GM13976 (cell line): ENCODE data around the gene TBC1D5.
"Not testable (repeated sequence)": the region's sequence is repeated elsewhere in the genome, so short reads cannot be mapped to it uniquely, and the experiment has no call there.

ENCODE experiments used
- DNase-seq: peaks from one replicate; pipeline ENCODE4 v3.0.0; 2012; ENCODE audit warnings: low spot score
- in situ Hi-C: fragments of 300-500 bp; cut with MboI; formaldehyde crosslinking; loops from one replicate; pipeline ENCODE4 v1.12.0; 2022; ENCODE audit warnings: low sequenced_read_pairs, mixed read lengths, inconsistent platforms; ENCODE audit not compliant: unreplicated experiment
- TF ChIP-seq, protein P1 (sequence below): IDR thresholded peaks from 2 replicates; pipeline ENCODE4 v1.5.1; 2012; ENCODE audit warnings: borderline replicate concordance, mild to moderate bottlenecking; ENCODE audit not compliant: insufficient read depth; ENCODE audit errors: extremely low read depth, missing control alignments, control extremely low read depth

Gene TBC1D5, protein sequence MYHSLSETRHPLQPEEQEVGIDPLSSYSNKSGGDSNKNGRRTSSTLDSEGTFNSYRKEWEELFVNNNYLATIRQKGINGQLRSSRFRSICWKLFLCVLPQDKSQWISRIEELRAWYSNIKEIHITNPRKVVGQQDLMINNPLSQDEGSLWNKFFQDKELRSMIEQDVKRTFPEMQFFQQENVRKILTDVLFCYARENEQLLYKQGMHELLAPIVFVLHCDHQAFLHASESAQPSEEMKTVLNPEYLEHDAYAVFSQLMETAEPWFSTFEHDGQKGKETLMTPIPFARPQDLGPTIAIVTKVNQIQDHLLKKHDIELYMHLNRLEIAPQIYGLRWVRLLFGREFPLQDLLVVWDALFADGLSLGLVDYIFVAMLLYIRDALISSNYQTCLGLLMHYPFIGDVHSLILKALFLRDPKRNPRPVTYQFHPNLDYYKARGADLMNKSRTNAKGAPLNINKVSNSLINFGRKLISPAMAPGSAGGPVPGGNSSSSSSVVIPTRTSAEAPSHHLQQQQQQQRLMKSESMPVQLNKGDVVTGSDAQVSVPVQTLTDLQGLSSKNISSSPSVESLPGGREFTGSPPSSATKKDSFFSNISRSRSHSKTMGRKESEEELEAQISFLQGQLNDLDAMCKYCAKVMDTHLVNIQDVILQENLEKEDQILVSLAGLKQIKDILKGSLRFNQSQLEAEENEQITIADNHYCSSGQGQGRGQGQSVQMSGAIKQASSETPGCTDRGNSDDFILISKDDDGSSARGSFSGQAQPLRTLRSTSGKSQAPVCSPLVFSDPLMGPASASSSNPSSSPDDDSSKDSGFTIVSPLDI

DNA sequence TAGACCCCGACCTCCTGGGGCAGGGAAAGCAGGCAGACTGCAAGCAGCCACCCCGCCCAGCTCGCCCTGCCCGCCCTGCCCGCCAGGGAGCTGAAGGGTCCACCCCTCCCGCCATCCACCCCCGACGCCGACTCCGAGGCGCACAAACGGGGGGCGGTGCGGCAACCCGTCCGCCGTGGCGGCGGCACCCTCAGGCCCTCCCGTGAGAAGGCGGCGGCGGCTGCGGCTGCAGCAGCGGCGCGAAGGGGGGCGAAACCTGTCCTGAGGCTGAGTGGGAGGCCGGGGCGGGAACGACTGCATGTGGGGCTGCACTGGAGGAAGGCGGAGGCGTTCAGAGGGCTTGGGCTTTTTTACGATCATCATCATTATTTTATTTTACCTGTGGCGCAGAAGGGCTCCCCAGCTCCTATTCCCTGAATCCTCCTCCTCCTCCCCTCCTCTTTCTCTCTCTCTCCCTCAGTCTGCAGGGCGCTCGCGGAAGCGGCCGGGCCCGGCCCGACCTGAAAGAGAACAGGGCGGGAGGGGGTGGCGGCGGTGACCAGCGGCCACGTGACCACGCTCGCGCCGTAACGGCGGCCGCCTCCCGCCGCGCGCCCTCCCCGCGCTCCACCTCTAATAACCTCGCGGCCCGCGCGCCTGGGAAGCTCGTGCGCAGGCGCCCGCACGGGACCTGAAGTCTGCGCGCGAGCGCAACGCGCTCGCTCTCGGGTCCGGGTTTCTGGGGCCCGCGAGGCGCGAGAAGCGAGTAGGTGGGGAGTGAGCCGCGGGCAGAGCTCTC is at the start of gene TBC1D5:
Gene TBC1D5 (minus strand): TSS at position 530 of the 778 bp plus-strand sequence. CDS start 234,061 bp downstream, outside the sequence.
- TF ChIP-seq, protein P1, sequence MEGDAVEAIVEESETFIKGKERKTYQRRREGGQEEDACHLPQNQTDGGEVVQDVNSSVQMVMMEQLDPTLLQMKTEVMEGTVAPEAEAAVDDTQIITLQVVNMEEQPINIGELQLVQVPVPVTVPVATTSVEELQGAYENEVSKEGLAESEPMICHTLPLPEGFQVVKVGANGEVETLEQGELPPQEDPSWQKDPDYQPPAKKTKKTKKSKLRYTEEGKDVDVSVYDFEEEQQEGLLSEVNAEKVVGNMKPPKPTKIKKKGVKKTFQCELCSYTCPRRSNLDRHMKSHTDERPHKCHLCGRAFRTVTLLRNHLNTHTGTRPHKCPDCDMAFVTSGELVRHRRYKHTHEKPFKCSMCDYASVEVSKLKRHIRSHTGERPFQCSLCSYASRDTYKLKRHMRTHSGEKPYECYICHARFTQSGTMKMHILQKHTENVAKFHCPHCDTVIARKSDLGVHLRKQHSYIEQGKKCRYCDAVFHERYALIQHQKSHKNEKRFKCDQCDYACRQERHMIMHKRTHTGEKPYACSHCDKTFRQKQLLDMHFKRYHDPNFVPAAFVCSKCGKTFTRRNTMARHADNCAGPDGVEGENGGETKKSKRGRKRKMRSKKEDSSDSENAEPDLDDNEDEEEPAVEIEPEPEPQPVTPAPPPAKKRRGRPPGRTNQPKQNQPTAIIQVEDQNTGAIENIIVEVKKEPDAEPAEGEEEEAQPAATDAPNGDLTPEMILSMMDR, result no peak
- DNase-seq, result peak; percentile 95
- in situ Hi-C loops, result no loop called here

DNA sequence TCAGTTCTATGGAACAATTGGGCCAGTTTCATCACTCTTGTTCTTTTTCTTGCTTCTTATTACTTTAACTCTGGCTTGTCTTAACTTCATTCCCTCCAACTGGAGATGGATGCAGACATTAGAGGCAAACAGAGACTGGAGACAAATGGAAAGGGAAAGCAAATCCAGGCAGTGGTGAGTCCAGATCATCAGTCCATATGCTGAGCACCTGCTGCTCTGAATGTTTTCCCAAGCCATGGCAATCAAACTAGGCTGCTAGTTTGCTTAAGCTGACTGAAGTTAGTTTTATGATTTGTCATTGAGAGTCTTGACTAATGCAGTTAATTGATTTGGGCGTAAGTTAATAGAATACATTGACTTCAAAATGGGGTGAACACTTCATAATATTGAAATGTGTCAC is 41.0 kb upstream of the TBC1D5 start:
- in situ Hi-C loops, result no loop called here
- no peak for DNase-seq
- TF ChIP-seq, protein P1, result no peak

DNA sequence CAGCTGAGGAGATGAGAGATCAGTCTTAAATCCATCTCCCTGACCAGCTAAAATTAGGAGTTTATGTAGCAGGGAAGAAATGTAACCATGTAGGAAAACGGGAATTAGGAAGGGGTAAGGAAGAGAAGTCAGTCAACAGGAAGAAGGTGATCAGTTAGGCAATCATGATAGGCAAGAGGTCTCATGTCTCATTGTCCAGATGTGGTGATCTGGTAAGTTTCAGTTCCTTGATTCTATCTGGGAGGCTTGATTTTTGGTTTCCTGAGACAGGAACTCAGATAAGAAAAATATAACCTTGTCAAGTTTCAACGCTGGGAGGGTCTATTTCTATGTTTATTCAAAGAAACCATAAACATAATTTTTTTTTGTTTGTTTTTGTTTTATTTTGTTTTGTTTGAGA is 40.3 kb upstream of the TBC1D5 start:
- TF ChIP-seq, protein P1, result no peak
- in situ Hi-C loops, result no loop called here
- no peak for DNase-seq

DNA sequence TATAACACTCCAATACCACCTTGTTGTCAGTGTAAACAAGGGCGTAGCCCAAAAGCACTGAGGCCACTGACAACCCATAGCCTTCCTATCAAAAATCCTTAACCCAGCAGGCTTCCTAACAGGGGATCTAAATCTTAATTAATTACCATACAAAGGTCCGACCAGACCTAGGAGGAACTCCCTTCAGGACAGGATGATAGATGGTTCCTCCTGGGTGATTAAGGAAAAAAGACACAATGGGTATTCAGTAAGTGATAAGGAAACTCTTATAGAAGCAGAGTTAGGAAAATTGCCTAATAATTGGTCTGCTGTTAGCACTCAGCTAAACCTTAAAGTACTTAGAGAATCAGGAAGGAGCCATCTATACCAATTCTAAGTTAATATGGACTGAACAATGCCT is 37.9 kb upstream of the TBC1D5 start:
- in situ Hi-C loops, DNase-seq: not testable (repeated sequence)

DNA sequence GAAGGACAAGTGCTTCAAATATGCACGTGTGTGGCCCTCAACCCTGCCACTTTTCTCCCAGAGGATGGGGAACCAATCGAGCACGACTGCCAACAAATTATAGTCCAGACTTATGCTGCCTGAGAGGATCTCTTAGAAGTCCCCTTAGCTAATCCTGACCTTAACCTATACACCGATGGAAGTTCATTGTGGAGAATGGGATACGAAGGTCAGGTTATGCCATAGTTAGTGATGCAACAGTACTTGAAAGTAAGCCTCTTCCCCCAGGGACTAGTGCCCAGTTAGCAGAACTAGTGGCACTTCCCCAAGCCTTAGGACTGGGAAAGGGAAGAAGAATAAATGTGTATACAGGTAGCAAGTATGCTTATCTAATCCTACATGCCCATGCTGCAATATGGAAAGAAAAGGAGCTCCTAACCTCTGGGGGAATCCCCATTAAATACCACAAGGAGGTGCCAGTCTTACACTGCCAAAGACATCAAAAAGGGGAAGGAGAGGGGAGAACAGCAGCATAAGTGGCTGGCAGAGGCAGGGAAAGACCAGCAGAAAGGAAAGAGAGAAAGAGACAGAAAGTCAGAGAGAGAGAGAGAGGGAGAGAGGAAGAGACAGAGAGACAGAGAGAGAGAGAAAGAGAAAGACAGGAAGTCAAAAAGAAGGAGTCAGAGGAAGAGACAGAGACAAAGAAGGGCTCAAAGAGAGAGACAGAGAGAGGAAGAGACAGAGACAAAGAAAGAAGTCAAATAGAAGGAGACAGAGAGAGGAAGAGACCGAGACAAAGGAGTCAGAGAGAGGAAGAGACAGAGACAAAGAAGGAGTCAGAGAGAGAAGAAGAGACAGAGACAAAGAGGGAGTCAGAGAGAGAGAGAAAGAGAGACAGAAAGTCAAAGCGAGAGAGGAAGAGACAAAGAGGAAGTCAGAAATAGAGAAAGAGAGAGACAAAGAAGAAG is 37.1 kb upstream of the TBC1D5 start:
- DNase-seq, in situ Hi-C loops: not testable (repeated sequence)

DNA sequence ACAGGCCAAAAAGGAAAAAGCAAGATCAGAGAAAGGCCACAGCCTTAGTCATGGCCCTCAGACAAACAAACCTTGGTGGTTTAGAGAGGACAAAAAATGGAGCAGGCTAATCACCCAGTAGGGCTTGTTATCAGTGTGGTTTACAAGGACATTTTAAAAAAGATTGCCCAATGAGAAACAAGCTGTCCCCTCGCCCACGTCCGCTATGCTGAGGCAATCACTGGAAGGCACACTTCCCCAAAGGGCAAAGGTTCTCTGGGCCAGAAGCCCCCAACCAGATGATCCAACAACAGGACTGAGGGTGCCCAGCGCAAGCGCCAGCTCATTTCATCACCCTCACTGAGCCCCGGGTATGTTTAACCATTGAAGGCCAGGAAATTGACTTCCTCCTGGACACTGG is 34.9 kb upstream of the TBC1D5 start:
- DNase-seq, result not testable (repeated sequence)

DNA sequence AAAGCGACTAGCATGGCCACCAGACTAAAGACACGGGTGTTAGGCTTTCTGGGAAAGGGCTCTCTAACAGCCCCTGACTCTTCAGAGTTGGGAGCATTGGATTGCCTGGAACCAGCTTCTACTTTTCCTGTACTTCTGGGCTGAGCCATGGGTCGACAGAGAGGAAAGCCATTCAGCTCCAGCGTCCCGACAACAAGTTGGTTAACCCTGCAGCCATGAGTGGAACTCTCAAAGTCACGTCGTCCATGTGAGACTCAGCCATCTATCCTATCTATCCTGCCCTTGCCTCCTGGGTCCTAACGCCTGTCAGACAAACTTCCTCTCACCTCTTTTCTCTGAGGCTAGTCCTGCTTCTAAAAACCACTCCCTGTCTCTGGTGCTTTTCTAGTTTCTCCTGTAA is 32.6 kb upstream of the TBC1D5 start:
- no peak for DNase-seq
- TF ChIP-seq, protein P1, result no peak
- in situ Hi-C loops, result no loop called here

More for the DNA sequence above, 34.9 kb upstream of the TBC1D5 start:
- in situ Hi-C loops, result not testable (repeated sequence)

DNA sequence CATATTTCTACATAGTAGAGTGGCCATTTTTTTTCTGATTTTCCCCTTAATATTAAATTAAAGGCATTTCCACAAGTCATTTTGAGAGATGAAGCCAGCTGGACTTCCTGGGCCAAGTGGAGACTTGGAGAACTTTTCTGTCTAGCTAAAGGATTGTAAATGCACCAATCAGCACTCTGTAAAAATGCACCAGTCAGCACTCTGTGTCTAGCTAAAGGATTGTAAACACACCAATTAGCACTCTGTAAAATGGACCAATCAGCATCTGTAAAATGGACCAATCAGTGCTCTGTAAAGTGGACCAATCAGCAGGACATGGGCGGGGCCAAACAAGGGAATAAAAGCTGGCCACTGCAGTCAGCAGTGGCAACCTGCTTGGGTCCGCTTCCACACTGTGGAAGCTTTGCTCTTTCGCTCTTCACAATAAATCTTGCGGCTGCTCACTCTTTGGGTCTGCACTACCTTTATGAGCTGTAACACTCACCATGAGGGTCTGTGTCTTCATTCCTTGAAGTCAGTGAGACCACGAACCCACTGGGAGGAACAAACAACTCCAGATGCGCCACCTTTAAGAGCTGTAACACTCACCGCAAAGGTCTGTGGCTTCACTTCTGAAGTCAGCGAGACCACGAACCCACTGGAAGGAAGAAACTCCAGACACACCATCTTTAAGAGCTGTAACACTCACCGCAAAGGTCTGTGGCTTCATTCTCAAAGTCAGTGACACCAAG is 31.9 kb upstream of the TBC1D5 start:
- in situ Hi-C loops, DNase-seq: not testable (repeated sequence)
